ENCODE data around the gene SAFB.

SAFB gene

DNA sequence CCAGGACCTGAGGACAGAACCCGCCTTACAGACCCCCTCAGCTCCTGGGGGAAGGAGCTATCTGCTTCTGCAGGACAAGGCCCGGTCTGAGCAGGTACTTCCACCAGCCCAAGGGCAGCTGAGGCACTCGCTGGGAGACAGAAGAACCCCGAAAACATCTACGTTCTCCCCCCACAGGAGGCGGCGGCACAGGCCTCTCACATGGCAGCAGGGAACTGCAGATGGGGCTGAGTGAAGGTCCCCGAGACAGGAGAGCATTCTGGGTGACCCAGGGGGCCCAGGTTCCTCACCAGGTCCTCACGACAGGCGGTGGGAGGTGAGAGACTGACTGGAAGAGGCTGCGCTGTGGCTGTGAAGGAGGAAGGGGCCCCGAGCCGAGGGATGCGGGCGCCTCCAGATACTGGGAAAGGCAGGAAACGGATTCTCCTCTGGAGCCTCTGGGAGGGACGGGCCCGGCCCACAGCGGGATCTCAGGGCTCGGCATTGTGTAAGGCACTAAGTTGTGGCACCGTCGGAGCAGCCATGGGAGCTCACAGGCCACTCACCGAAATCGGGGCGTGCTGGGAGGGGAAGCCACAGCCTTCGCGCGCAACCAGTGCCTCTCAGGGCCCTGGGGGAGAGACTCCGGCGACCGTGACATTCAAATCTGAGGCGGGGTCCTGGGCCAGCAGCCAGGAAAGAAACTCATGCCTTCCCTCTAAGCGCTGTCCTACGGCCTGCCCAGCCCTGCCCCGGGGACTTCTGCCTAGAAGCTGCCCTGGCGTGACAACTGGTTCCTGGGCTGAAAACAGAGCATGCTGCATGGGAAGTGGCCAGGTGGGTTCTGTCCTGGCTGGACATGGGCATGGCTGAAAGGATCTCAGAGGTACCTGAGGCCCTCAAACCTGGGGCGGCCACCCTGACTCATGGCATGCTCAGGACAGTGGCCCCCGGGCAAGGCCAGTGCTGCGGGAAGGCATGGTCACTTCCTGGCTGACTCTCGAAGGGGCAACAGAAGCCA, 81.2 kb downstream of the SAFB start:
- no peak for DNase-seq

GRCh38 chr19:5705552-5705951, 82.7 kb downstream of the SAFB start:
- DNase-seq = no peak

DNA sequence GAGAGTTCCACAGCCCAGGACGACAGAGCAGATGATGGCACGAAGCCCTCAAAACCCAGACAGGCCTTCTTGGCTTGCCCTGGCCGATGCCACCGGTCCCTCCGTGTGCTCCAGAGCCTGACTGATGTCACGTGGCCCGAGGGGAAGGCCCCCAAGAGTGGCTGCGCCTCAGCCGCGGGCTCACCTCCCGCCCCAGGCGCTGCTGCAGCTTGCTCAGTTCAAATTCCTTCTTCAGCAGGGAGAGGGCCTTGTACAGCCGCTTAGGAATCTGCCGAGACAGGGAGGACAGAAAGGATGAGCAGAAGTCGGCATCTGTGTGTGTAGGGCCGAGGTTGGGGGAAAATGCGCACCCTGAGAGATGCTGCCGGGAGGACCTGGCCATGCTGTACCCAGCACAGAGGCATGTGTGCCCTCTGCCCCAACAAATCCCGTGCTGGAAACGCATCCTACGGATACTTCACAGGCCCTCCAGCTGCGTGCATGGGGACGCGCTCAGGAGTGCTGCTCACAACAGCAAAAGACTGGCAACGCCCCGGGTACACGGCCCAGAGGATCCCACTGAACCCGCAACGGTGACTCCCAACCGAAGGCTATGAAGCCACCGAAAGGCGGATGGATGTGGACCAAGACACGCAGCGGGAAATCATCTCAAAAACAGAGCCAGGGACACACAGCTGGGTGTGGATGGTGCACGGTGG, 84.1 kb downstream of the SAFB start:
- no peak for DNase-seq

DNA sequence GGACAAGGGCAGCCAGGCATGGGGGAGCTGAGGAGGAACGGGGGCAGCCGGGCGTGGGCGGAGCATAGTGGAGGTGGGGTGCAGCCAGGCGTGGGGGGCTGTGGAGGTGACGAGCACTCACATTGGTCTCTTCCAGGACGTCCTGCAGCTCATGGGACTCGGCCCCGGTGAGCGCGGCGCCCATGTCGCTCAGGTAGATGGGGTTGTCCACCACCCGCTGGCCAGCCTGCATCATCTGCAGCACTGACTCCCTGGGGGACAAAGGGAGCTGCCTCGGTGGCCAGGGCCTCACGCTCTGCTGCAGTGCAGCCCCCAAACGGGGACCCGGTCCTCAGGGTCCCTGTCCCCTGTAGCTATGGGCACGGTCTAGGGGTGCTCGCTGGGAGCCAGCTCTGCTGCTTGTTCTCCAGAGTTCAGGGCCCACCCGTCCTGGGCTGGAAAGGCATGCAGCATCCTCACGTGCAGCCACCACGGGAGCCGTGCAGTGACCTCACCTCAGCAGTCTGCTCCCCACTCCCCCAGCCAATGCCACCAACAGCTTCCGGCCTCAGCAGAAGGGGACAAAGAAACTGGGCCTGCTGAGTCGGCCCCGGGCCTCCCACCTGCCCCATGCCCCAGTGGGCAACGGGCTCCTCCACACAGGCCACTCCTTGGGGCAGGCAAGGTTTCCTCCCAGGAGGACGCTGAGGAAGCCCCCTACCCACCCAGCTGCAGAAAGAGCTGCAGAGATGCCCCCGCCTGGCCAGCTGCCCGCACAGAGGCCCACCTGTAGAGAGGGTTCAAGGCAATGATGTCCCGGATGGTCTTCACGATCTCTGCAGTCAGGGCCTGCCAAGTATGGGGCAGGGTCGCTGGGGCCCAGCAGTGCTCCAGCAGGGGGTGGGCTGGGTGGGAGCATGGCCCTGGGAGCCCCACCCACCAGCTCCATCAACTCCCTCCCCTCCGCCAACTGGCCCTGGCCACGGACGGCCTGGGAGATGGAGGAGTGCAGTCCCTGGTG, 85.0 kb downstream of the SAFB start:
- DNase-seq = no peak

DNA sequence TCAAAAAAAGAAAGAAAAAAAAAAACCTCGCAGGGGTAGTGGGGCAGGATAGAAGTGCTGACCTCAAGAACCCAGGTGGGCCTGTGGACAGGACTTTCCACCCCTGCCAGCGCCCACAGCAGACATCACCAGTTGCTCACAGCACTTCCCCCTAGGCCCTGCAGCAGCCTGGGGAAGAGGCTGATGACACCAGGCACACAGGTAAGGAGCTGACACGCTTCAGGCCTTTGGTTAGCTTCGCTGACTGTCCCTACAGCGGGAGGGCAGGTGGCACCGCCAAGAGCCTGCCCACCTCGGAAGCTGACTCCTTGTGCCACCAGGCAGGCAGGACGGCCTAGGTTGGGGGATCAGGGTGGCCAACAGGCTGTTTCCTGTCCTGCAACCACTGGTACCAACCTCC, 88.1 kb downstream of the SAFB start:
- no peak for DNase-seq

- DNase-seq = no peak
These were observed 88.9 kb downstream of the SAFB start for GRCh38 chr19:5711713-5712161.

DNA sequence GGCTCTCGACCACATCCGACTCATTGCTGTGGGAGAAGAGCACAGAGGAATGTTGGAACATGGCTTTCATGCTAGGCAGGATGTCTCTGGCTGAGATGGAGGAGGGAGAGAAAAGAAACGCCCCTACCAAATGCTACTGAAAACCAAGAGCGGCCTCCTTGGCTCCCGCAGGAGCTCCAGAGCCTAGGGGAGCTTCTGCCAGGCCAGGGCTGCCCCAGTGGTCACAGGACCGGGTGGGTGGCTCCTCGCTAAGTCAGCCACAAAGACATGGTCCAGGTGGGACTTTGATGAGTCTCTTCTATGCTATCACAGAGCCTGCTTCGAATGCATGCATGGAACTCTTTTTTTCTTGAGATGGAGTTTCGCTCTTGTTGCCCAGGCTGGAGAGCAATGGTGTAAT, 90.3 kb downstream of the SAFB start:
- DNase-seq = no peak

DNA sequence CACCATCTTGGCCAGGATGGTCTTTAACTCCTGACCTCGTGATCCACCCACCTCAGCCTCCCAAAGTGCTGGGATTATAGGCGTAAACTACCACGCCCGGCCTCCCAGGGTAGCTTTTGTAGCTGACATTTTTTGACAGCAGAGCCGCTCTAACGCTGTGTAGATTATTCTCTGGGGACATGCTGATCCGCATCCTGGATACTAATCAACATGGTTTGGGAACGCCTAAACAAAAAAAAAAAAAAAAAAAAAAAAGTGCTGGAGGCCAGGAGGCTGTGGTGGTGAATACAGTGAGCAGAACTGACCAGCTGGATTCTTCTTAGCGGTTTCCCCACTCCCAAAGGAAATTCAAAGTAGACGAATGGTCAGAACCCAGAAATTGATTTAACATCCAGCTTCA, 91.9 kb downstream of the SAFB start:
- no peak for DNase-seq

DNA sequence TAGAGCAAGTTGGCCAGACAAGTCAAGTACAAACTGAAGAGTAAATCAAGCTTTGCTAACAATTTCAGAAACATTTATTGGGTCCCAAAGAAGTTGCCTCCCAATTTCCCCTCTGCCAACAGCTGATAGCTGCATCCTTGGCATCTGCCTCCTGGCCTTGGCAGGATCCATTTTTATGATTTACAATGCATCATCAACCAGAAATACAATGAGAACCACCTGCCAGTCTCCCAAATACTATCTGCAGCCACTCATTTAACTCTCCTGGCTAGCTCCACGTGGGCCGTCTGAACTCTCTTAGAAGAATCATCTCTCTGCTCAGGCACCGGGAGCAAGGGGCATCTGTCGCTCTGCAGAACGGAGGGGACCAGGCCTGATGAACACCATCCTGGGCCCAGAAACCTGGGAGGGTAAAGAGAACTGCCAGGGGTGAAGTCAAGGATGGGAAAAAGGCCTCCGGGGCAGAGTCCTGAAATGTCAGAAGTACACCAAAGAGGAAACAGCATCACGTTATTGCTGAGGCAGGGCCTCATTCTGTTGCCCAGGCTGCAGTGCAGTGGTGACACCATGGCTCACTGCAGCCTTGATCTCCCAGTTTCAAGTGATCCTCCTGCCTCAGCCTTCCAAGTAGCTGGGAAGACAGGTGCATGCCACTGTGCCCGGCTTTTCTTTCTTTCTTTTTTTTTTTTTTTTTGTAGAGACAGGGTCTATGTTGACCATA, 94.5 kb downstream of the SAFB start:
- DNase-seq = no peak
